HCT116 (cell line): Measurements from ENCODE around the gene HMX1. TPM values are rescaled to one million over a fixed set of nuclear protein-coding genes. Genes with fewer than 3 reads are reported as not detected.

ENCODE experiments used
- ATAC-seq: fragments of 200-7000 bp; cut with Tn5 transposase; 2 replicates; pipeline ENCODE4 v1.9.1; 2020; ENCODE audit warnings: mild to moderate bottlenecking, moderate library complexity
- BruUV-seq: library from RNA; stranded (reverse); fragments of 400-500 nt; replicated peaks from 2 replicates; lab custom pipeline; 2021; lab: Mats Ljungman, UMichigan
- CTCF ChIA-PET: fragments of 300-600 bp; sonication (Branson Sonifier 250); formaldehyde crosslinking; loops from one replicate; lab custom pipeline; 2021; ENCODE audit warnings: antibody characterized with exemption; lab: Charles Lee
- POLR2A ChIA-PET: fragments of 300-600, 350-600 bp; sonication (Branson Sonifier 250); formaldehyde crosslinking; loops from one replicate; lab custom pipeline; 2021; ENCODE audit warnings: antibody characterized with exemption; lab: Charles Lee
- RAD21 ChIA-PET, 2 experiments: fragments of 300-600 bp; sonication (Branson Sonifier 250); formaldehyde crosslinking; loops; one replicate each; lab custom pipeline; 2023; ENCODE audit warnings: low total read pairs in 2 of 2; ENCODE audit not compliant: uncharacterized antibody in 2 of 2, unreplicated experiment in 2 of 2, low non-redundant PET in 1 of 2; lab: Charles Lee
- DNase-seq: peaks from one replicate; pipeline ENCODE4 v3.0.0-alpha.2; 2010; ENCODE audit warnings: low read depth, low spot score
- H2AFZ ChIP-seq: fragments of 200-600 bp; shearing (Covaris generic), sonication (generic); 2 replicates; pipeline ENCODE4 v1.6.1; 2017; ENCODE audit warnings: low read depth, mixed run types, mixed read lengths, antibody characterized with exemption, low read length; ENCODE audit not compliant: poor library complexity, severe bottlenecking
- H3K27ac ChIP-seq: 2 replicates; pipeline ENCODE4 v1.5.1; 2012; ENCODE audit warnings: low read depth, low read length
- H3K27me3 ChIP-seq: fragments of 200-600 bp; sonication (generic); 2 replicates; pipeline ENCODE4 v1.6.1; 2016; ENCODE audit warnings: mixed run types, low read length, mixed read lengths; ENCODE audit not compliant: insufficient read depth
- H3K36me3 ChIP-seq, 2 experiments: fragments of 200-500 bp in 1 of 2; fragments of 200-600 bp in 1 of 2; sonication (Bioruptor generic) in 1 of 2; sonication (generic) in 1 of 2; 2 replicates each; pipeline versions ENCODE4 v1.5.1 to v1.6.1; 2014 to 2016; ENCODE audit warnings: low read length in 2 of 2, inconsistent platforms in 1 of 2, mixed read lengths in 1 of 2, mixed run types in 1 of 2; ENCODE audit not compliant: insufficient read depth in 2 of 2, control insufficient read depth in 1 of 2
- H3K4me1 ChIP-seq, 2 experiments: fragments of 200-600 bp in 1 of 2; sonication (generic) in 1 of 2; 2 replicates each; pipeline versions ENCODE4 v1.5.1 to v1.6.1; 2012 to 2017; ENCODE audit warnings: low read length in 2 of 2, inconsistent platforms in 1 of 2, mild to moderate bottlenecking in 1 of 2, mixed read lengths in 1 of 2, mixed run types in 1 of 2, moderate library complexity in 1 of 2; ENCODE audit not compliant: insufficient read depth in 2 of 2, control insufficient read depth in 1 of 2
- H3K4me2 ChIP-seq: fragments of 200-600 bp; sonication (generic); 2 replicates; pipeline ENCODE4 v1.6.1; 2017; ENCODE audit warnings: mixed run types, low read length, mixed read lengths
- H3K4me3 ChIP-seq, 2 experiments: fragments of 200-600 bp in 1 of 2; sonication (generic) in 1 of 2; replicated peaks in 1 of 2; 2 replicates each; pipeline ENCODE4 v1.5.1; 2011 to 2016; ENCODE audit warnings: low read length in 2 of 2, control low read depth in 1 of 2, low read depth in 1 of 2, mild to moderate bottlenecking in 1 of 2, mixed read lengths in 1 of 2, mixed run types in 1 of 2
- H3K79me2 ChIP-seq: fragments of 200-600 bp; sonication (generic); 2 replicates; pipeline ENCODE4 v1.6.1; 2017; ENCODE audit warnings: mild to moderate bottlenecking, mixed run types, low read length, moderate library complexity, mixed read lengths; ENCODE audit not compliant: insufficient read depth
- H3K9ac ChIP-seq: fragments of 200-600 bp; sonication (generic); 2 replicates; pipeline ENCODE4 v1.6.1; 2016; ENCODE audit warnings: low read length, mixed read lengths
- H3K9me2 ChIP-seq: fragments of 200-600 bp; sonication (generic), shearing (Covaris generic); 2 replicates; pipeline ENCODE4 v1.6.1; 2017; ENCODE audit warnings: mixed run types, mild to moderate bottlenecking, moderate library complexity; ENCODE audit not compliant: insufficient read depth
- H3K9me3 ChIP-seq, 2 experiments: fragments of 200-500 bp in 1 of 2; fragments of 200-600 bp in 1 of 2; sonication (Bioruptor generic) in 1 of 2; sonication (generic) in 1 of 2; 2 replicates each; pipeline ENCODE4 v1.6.1; 2014 to 2017; ENCODE audit warnings: low read length in 2 of 2, mixed read lengths in 2 of 2, inconsistent platforms in 1 of 2, low read depth in 1 of 2, mild to moderate bottlenecking in 1 of 2, mixed run types in 1 of 2, moderate library complexity in 1 of 2; ENCODE audit not compliant: control insufficient read depth in 1 of 2, insufficient read depth in 1 of 2
- H4K20me1 ChIP-seq: fragments of 200-600 bp; sonication (generic), shearing (Covaris generic); 2 replicates; pipeline ENCODE4 v1.6.1; 2017; ENCODE audit warnings: mixed run types, mild to moderate bottlenecking, moderate library complexity; ENCODE audit not compliant: insufficient read depth
- CEBPB ChIP-seq: IDR thresholded peaks from 2 replicates; pipeline ENCODE4 v1.6.1; 2012; ENCODE audit warnings: low read depth
- EGR1 ChIP-seq: IDR thresholded peaks from 2 replicates; pipeline ENCODE4 v1.6.1; 2012; ENCODE audit warnings: low read depth
- ELF1 ChIP-seq: IDR thresholded peaks from 2 replicates; pipeline ENCODE4 v1.6.1; 2012; ENCODE audit warnings: low read depth, borderline replicate concordance
- EZH2 ChIP-seq: fragments of 200-600 bp; sonication (generic); IDR thresholded peaks from 2 replicates; pipeline ENCODE4 v1.6.1; 2017; ENCODE audit warnings: antibody characterized with exemption, mixed run types
- FOSL1 ChIP-seq: IDR thresholded peaks from 2 replicates; pipeline ENCODE4 v1.6.1; 2012; ENCODE audit warnings: low read depth
- JUND ChIP-seq: IDR thresholded peaks from 2 replicates; pipeline ENCODE4 v1.6.1; 2012
- POLR2AphosphoS5 ChIP-seq: IDR thresholded peaks from 2 replicates; pipeline ENCODE4 v1.6.1; 2011; ENCODE audit warnings: mild to moderate bottlenecking, low read depth, low read length, moderate library complexity
- RAD21 ChIP-seq: IDR thresholded peaks from 2 replicates; pipeline ENCODE4 v1.6.1; 2012; ENCODE audit warnings: low read depth, mild to moderate bottlenecking
- REST ChIP-seq: IDR thresholded peaks from 2 replicates; pipeline ENCODE4 v1.6.1; 2012; ENCODE audit warnings: low read depth
- SIN3A ChIP-seq: IDR thresholded peaks from 2 replicates; pipeline ENCODE4 v1.6.1; 2012; ENCODE audit warnings: low read depth
- SRF ChIP-seq: IDR thresholded peaks from 2 replicates; pipeline ENCODE4 v1.6.1; 2012; ENCODE audit warnings: low read depth
- TCF7L2 ChIP-seq: IDR thresholded peaks from 2 replicates; pipeline ENCODE4 v1.7.0; 2011; ENCODE audit warnings: borderline replicate concordance, inconsistent platforms; ENCODE audit not compliant: insufficient read depth, insufficient read length; ENCODE audit errors: extremely low read depth
- YY1 ChIP-seq: IDR thresholded peaks from 2 replicates; pipeline ENCODE4 v1.6.1; 2011; ENCODE audit warnings: low read length, low read depth, moderate library complexity, mild to moderate bottlenecking; ENCODE audit not compliant: insufficient replicate concordance; ENCODE audit errors: extremely low read depth
- ZNF274 ChIP-seq: fragments of 200-500 bp; sonication (Bioruptor generic); IDR thresholded peaks from 2 replicates; pipeline ENCODE4 v1.6.1; 2014; ENCODE audit warnings: mild to moderate bottlenecking, low read depth, low read length, inconsistent platforms
- intact Hi-C: fragments of 100-400 bp; cut with micrococcal nuclease; formaldehyde crosslinking; loops from 2 replicates; pipeline ENCODE4 v1.10.0; 2022
- total RNA-seq: library from RNA; stranded (reverse); gene quantifications from one replicate; pipeline ENCODE4 v1.2.1, GENCODE V29; 2021; ENCODE audit not compliant: unreplicated experiment
- TF ChIP-seq, protein P1 (sequence below): IDR thresholded peaks from 2 replicates; pipeline ENCODE4 v1.6.1; 2011; ENCODE audit warnings: mild to moderate bottlenecking, low read length, moderate library complexity; ENCODE audit not compliant: insufficient replicate concordance; ENCODE audit errors: extremely low read depth
- TF ChIP-seq, protein P2 (sequence below): IDR thresholded peaks from 2 replicates; pipeline ENCODE4 v1.6.1; 2012

HMX1 gene
- total RNA-seq, 1 experiment from 2014 or later, result 0.39 TPM

- Histone ChIP-seq H3K36me3 (no peaks in the 10 kb centered on the region), H2AFZ (no peak overlapping the region), H3K9me2 (no peaks in the 10 kb centered on the region), H3K79me2 (no peaks in the 10 kb centered on the region), H3K9ac (no peak overlapping the region), H3K4me3 (no peak overlapping the region), H4K20me1 (no peaks in the 10 kb centered on the region), H3K4me2 (no peak overlapping the region), H3K27ac (no peak overlapping the region), H3K9me3 (peaks cover 6 to 8% of the 10 kb centered on the region in 2 experiments; a peak in 2 of 4 replicates), H3K27me3 (0 out of 2 replicates have a peak, but pooled peaks cover 4% of the 10 kb centered on the region), H3K4me1 (peaks cover 0 to 4% of the 10 kb centered on the region in 2 experiments; a peak in 1 of 4 replicates)
- intact Hi-C loops, result no loop called here
- TF ChIP-seq, protein P1, sequence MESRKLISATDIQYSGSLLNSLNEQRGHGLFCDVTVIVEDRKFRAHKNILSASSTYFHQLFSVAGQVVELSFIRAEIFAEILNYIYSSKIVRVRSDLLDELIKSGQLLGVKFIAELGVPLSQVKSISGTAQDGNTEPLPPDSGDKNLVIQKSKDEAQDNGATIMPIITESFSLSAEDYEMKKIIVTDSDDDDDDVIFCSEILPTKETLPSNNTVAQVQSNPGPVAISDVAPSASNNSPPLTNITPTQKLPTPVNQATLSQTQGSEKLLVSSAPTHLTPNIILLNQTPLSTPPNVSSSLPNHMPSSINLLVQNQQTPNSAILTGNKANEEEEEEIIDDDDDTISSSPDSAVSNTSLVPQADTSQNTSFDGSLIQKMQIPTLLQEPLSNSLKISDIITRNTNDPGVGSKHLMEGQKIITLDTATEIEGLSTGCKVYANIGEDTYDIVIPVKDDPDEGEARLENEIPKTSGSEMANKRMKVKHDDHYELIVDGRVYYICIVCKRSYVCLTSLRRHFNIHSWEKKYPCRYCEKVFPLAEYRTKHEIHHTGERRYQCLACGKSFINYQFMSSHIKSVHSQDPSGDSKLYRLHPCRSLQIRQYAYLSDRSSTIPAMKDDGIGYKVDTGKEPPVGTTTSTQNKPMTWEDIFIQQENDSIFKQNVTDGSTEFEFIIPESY, result no peak
- TF ChIP-seq TCF7L2, result no peak
- POLR2A ChIA-PET, result no interaction called here
- CTCF ChIA-PET, result no interaction called here
- RAD21 ChIA-PET, result no interaction called here
- no peak for ATAC-seq
- no TSS peak for BruUV-seq
- DNase-seq, result no peak
Observed at GRCh38 chr4:8900588-8900987, 28.9 kb upstream of the HMX1 start.

- no peak overlapping the region for H3K4me3 ChIP-seq
- RAD21 ChIA-PET, result no interaction called here
- DNase-seq (no peak), ATAC-seq (no peak)
- no peaks in the 10 kb centered on the region for H3K27me3 ChIP-seq
- H3K4me2 ChIP-seq, result no peak overlapping the region
- H3K9me2 ChIP-seq, result no peaks in the 10 kb centered on the region
- no peak overlapping the region for H3K27ac ChIP-seq
- no TSS peak for BruUV-seq
- CTCF ChIA-PET, result interaction anchor here (1.1 kb wide), 1 partner anchor 11 kb away, joined by 3 read pairs; no protein-coding TSS in a partner anchor
- H3K36me3 ChIP-seq, result no peaks in the 10 kb centered on the region
- no peaks in the 10 kb centered on the region for H4K20me1 ChIP-seq
- intact Hi-C loops, result no loop called here
- peaks cover 0 to 4% of the 10 kb centered on the region in 2 experiments; a peak in 1 of 4 replicates for H3K4me1 ChIP-seq
- H3K9ac ChIP-seq, result no peak overlapping the region
- H3K9me3 ChIP-seq, result peaks cover 6 to 8% of the 10 kb centered on the region in 2 experiments; a peak in 2 of 4 replicates
- no peak overlapping the region for H2AFZ ChIP-seq
- POLR2A ChIA-PET, result no interaction called here
- no peaks in the 10 kb centered on the region for H3K79me2 ChIP-seq
- TF ChIP-seq ELF1, result no peak
- no peak for TF ChIP-seq ZNF274
- no peak for TF ChIP-seq EZH2
- no peak for TF ChIP-seq RAD21
- no peak for TF ChIP-seq CEBPB
- no peak for TF ChIP-seq EGR1
- TF ChIP-seq TCF7L2, result no peak
- no peak for TF ChIP-seq REST
- no peak for TF ChIP-seq SRF
- TF ChIP-seq JUND, result no peak
- TF ChIP-seq SIN3A, result no peak
- TF ChIP-seq POLR2AphosphoS5, result no peak
- TF ChIP-seq FOSL1, result no peak
- TF ChIP-seq YY1, result no peak
- TF ChIP-seq, protein P2, sequence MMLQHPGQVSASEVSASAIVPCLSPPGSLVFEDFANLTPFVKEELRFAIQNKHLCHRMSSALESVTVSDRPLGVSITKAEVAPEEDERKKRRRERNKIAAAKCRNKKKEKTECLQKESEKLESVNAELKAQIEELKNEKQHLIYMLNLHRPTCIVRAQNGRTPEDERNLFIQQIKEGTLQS, result no peak
Observed at GRCh38 chr4:8898419-8898818, 26.8 kb upstream of the HMX1 start.
